Caco-2 (cell line): ENCODE measurements around the gene CATSPERZ. TPM values are rescaled to one million over a fixed set of nuclear protein-coding genes. Genes with fewer than 3 reads are reported as not detected.

Source experiments
- BruUV-seq: library from RNA; stranded (reverse); fragments of 400-500 nt; replicated peaks from 2 replicates; lab custom pipeline; 2021; lab: Mats Ljungman, UMichigan
- CTCF ChIA-PET: fragments of 300-600 bp; sonication (Branson Sonifier 250); formaldehyde crosslinking; loops from one replicate; lab custom pipeline; 2022; ENCODE audit warnings: antibody characterized with exemption; lab: Charles Lee
- POLR2A ChIA-PET: fragments of 300-600 bp; sonication (Branson Sonifier 250); formaldehyde crosslinking; loops from one replicate; lab custom pipeline; 2022; ENCODE audit warnings: antibody characterized with exemption; lab: Charles Lee
- DNase-seq, 2 experiments: peaks; one replicate each; pipeline versions ENCODE4 v3.0.0 to v3.0.0-alpha.2; 2020 to 2022
- H3K27me3 ChIP-seq: replicated peaks from 2 replicates; pipeline ENCODE4 v1.6.0; 2011; ENCODE audit warnings: low read length; ENCODE audit not compliant: control insufficient read depth, insufficient read depth
- H3K36me3 ChIP-seq: 2 replicates; pipeline ENCODE4 v1.5.1; 2011; ENCODE audit warnings: low read length; ENCODE audit not compliant: control insufficient read depth, insufficient read depth
- H3K4me1 ChIP-seq: fragments of 250-450 bp; sonication (Bioruptor Pico); 2 replicates; pipeline ENCODE4 v1.5.1; 2020; ENCODE audit warnings: mild to moderate bottlenecking
- H3K4me3 ChIP-seq: 2 replicates; pipeline ENCODE4 v1.5.1; 2011; ENCODE audit warnings: low read depth, mild to moderate bottlenecking, control low read depth, low read length
- H3K9me3 ChIP-seq: fragments of 250-450 bp; sonication (Bioruptor Pico); 2 replicates; pipeline ENCODE4 v1.5.1; 2020; ENCODE audit warnings: mild to moderate bottlenecking, moderate library complexity
- H3K27ac Mint-ChIP-seq: one replicate; pipeline ENCODE4 v1.8.0; 2022; ENCODE audit warnings: mixed read lengths; ENCODE audit not compliant: unreplicated experiment
- H3K27me3 Mint-ChIP-seq: one replicate; pipeline ENCODE4 v1.8.0; 2022; ENCODE audit warnings: mixed read lengths; ENCODE audit not compliant: insufficient read depth, unreplicated experiment
- H3K36me3 Mint-ChIP-seq: one replicate; pipeline ENCODE4 v1.8.0; 2022; ENCODE audit warnings: mild to moderate bottlenecking, mixed read lengths; ENCODE audit not compliant: insufficient read depth, unreplicated experiment
- H3K4me1 Mint-ChIP-seq: one replicate; pipeline ENCODE4 v1.8.0; 2022; ENCODE audit warnings: low read depth, mixed read lengths; ENCODE audit not compliant: unreplicated experiment
- H3K4me3 Mint-ChIP-seq: one replicate; pipeline ENCODE4 v1.8.0; 2022; ENCODE audit warnings: mild to moderate bottlenecking, moderate library complexity, mixed read lengths; ENCODE audit not compliant: unreplicated experiment
- H3K9me3 Mint-ChIP-seq: one replicate; pipeline ENCODE4 v1.8.0; 2022; ENCODE audit warnings: mixed read lengths; ENCODE audit not compliant: unreplicated experiment
- CTCF ChIP-seq, 2 experiments: fragments of 200-600 bp in 1 of 2; IDR thresholded peaks; 1 replicate in 1 of 2; 2 replicates in 1 of 2; pipeline versions ENCODE4 v1.5.1 to v1.8.0; 2011 to 2022; ENCODE audit warnings: antibody characterized with exemption in 1 of 2, control low read depth in 1 of 2, inconsistent platforms in 1 of 2, low read depth in 1 of 2, low read length in 1 of 2, mild to moderate bottlenecking in 1 of 2, moderate library complexity in 1 of 2; ENCODE audit not compliant: insufficient read depth in 1 of 2, severe bottlenecking in 1 of 2, unreplicated experiment in 1 of 2
- intact Hi-C: fragments of 100-400 bp; cut with micrococcal nuclease; formaldehyde crosslinking; loops from one replicate; pipeline ENCODE4 v1.10.0; 2022; ENCODE audit not compliant: unreplicated experiment
- total RNA-seq: library from RNA; stranded (reverse); gene quantifications from 2 replicates; pipeline ENCODE4 v1.2.3, GENCODE V29; 2022

The CATSPERZ gene
- total RNA-seq, 1 experiment from 2014 or later: 12.8 TPM

- ChIA-PET CTCF (interaction anchor here (0.6 to 1.6 kb wide), 2 partner anchors 9 kb away, joined by 3 to 5 read pairs; partner anchors contain the start of gene ESRRA), POLR2A (no interaction called here)
- no peak overlapping the region for H3K27ac Mint-ChIP-seq
- BruUV-seq: no TSS peak
- H3K36me3 ChIP-seq: no peaks in the 10 kb centered on the region
- H3K27me3 Mint-ChIP-seq: peaks cover 16% of the 10 kb centered on the region
- peaks cover 5% of the 10 kb centered on the region for H3K36me3 Mint-ChIP-seq
- H3K27me3 ChIP-seq: peaks cover 4% of the 10 kb centered on the region
- no peak for TF ChIP-seq CTCF (IDR thresholded peaks at IDR 0.05; ENCODE audit: insufficient read depth in 1 of 2, low read depth in 1 of 2, low read length in 1 of 2, severe bottlenecking in 1 of 2, unreplicated experiment in 1 of 2)
- H3K4me3 ChIP-seq: no peak overlapping the region
- no peak overlapping the region for H3K4me3 Mint-ChIP-seq
- intact Hi-C loops: no loop called here
- no peaks in the 10 kb centered on the region for H3K9me3 ChIP-seq
- peaks cover 12% of the 10 kb centered on the region for H3K4me1 ChIP-seq
- no peak for DNase-seq
- H3K4me1 Mint-ChIP-seq: no peaks in the 10 kb centered on the region
- H3K9me3 Mint-ChIP-seq: no peaks in the 10 kb centered on the region
These were observed 4.4 kb upstream of the CATSPERZ start for GRCh38 chr11:64295760-64296159.

GRCh38 chr11:64296236-64296635, 3.9 kb upstream of the CATSPERZ start:
- no peaks in the 10 kb centered on the region for H3K9me3 Mint-ChIP-seq
- H3K36me3 Mint-ChIP-seq: peaks cover 5% of the 10 kb centered on the region
- TF ChIP-seq CTCF (IDR thresholded peaks at IDR 0.05; ENCODE audit: insufficient read depth in 1 of 2, low read depth in 1 of 2, low read length in 1 of 2, severe bottlenecking in 1 of 2, unreplicated experiment in 1 of 2): no peak
- no TSS peak for BruUV-seq
- ChIA-PET POLR2A (no interaction called here), CTCF (interaction anchor here (1.6 kb wide), 1 partner anchor 9 kb away, joined by 5 read pairs; the partner anchor contains the start of gene ESRRA)
- no peaks in the 10 kb centered on the region for H3K4me1 Mint-ChIP-seq
- H3K27ac Mint-ChIP-seq: no peak overlapping the region
- H3K9me3 ChIP-seq: no peaks in the 10 kb centered on the region
- peaks cover 14% of the 10 kb centered on the region for H3K27me3 Mint-ChIP-seq
- no peak for DNase-seq
- peaks cover 11% of the 10 kb centered on the region for H3K4me1 ChIP-seq
- no peak overlapping the region for H3K4me3 ChIP-seq
- H3K36me3 ChIP-seq: no peaks in the 10 kb centered on the region
- no peak overlapping the region for H3K4me3 Mint-ChIP-seq
- H3K27me3 ChIP-seq: peaks cover 4% of the 10 kb centered on the region
- intact Hi-C loops: no loop called here

DNA sequence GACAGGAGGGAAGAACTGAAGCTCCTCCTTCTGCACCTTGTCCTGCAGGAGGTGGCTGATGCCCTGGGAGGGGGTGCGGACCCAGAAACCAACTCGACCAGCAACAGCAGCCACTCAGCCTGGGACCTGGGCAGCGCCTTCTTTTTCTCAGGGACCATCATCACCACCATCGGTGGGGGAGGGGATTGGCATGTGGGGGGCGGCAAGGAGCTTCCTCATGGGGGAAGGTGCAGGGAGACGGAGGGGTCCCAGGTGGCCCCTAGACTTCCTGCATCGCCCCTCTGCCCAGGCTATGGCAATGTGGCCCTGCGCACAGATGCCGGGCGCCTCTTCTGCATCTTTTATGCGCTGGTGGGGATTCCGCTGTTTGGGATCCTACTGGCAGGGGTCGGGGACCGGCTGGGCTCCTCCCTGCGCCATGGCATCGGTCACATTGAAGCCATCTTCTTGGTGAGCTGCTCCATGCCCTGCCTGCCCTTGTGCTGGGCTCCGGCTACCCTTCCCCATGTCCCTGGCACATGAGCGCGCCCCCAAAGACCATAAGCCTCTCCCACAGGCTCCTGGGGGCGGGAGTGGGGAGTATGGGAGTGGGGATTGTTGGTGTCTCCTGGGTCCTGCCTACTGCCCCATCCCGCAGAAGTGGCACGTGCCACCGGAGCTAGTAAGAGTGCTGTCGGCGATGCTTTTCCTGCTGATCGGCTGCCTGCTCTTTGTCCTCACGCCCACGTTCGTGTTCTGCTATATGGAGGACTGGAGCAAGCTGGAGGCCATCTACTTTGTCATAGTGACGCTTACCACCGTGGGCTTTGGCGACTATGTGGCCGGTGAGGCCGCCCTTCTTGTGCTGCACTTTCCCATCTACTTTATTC, 3.1 kb upstream of the CATSPERZ start:
- Histone ChIP-seq H3K27me3 (peaks cover 4% of the 10 kb centered on the region), H3K4me1 (peaks cover 5% of the 10 kb centered on the region), H3K4me3 (no peak overlapping the region), H3K36me3 (no peaks in the 10 kb centered on the region), H3K9me3 (no peaks in the 10 kb centered on the region)
- intact Hi-C loops: no loop called here
- Mint-ChIP-seq H3K4me3 (no peak overlapping the region), H3K9me3 (no peaks in the 10 kb centered on the region), H3K36me3 (peaks cover 5% of the 10 kb centered on the region), H3K27ac (no peak overlapping the region), H3K27me3 (peaks cover 14% of the 10 kb centered on the region), H3K4me1 (no peaks in the 10 kb centered on the region)
- TF ChIP-seq CTCF (IDR thresholded peaks at IDR 0.05; ENCODE audit: insufficient read depth in 1 of 2, low read depth in 1 of 2, low read length in 1 of 2, severe bottlenecking in 1 of 2, unreplicated experiment in 1 of 2): no peak
- CTCF ChIA-PET: interaction anchor here (1.6 kb wide), 1 partner anchor 8 kb away, joined by 5 read pairs; the partner anchor contains the start of gene ESRRA
- DNase-seq: no peak
- POLR2A ChIA-PET: no interaction called here
- no TSS peak for BruUV-seq
